ENCODE data around the gene CSTF2T. TPM values are rescaled to one million over a fixed set of nuclear protein-coding genes. Genes with fewer than 3 reads are reported as not detected.

Gene CSTF2T
- total RNA-seq, 4 donors from 2014 or later = 11.9 to 17.3 (median 16.2) TPM

DNA sequence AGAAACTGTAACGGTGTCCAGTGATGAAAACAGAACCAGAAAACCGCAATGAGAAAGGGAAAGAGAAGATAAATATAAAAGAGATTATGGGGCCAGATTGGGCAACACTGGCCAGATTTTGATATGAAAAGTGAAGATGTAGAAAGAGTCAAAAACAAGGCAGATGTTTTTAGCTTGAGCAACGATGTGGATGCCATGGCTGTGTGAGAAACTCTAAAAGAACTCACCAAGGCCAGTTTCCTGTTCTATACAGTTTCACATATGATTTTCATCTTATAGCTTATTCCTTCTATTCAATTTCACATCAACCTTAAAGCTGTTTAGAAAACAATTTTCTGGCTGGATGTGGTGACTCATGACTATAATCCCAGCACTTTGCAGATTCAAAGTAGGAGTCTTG lies 36.3 kb downstream of the CSTF2T start:
- TF ChIP-seq, protein P1, sequence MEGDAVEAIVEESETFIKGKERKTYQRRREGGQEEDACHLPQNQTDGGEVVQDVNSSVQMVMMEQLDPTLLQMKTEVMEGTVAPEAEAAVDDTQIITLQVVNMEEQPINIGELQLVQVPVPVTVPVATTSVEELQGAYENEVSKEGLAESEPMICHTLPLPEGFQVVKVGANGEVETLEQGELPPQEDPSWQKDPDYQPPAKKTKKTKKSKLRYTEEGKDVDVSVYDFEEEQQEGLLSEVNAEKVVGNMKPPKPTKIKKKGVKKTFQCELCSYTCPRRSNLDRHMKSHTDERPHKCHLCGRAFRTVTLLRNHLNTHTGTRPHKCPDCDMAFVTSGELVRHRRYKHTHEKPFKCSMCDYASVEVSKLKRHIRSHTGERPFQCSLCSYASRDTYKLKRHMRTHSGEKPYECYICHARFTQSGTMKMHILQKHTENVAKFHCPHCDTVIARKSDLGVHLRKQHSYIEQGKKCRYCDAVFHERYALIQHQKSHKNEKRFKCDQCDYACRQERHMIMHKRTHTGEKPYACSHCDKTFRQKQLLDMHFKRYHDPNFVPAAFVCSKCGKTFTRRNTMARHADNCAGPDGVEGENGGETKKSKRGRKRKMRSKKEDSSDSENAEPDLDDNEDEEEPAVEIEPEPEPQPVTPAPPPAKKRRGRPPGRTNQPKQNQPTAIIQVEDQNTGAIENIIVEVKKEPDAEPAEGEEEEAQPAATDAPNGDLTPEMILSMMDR (IDR thresholded peaks at IDR 0.05) = no peak
- no peak for TF ChIP-seq POLR2A (IDR thresholded peaks at IDR 0.05)
- no peak for DNase-seq
- no peak overlapping the region for H3K4me3 ChIP-seq
- H3K4me1 ChIP-seq = no peaks in the 10 kb centered on the region
- H3K9me3 ChIP-seq = no peaks in the 10 kb centered on the region
- H3K27ac ChIP-seq = no peak overlapping the region
- H3K27me3 ChIP-seq = no peaks in the 10 kb centered on the region
- H3K36me3 ChIP-seq = no peaks in the 10 kb centered on the region

DNA sequence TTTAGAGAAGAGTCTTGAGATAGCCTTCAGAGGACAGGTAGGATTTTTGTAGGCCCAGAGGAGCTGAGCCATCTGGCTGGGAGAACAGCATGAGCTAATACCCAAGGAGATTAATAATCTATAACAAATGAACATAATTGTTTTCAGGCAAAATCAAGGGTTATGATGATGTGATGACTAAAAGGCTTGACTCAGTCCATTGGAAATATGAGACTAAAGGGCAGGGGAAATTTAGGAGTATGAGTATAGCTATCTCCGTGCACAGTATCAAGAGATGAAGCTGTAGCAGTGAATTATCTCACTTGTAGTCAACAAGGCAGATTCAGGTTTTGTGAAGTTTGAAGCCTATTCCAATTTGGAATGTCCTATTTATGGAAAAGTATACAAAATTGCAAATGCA lies 40.1 kb downstream of the CSTF2T start:
- Histone ChIP-seq H3K4me3 (no peak overlapping the region), H3K27me3 (no peaks in the 10 kb centered on the region), H3K27ac (no peak overlapping the region), H3K36me3 (no peaks in the 10 kb centered on the region), H3K9me3 (no peaks in the 10 kb centered on the region), H3K4me1 (no peaks in the 10 kb centered on the region)
- DNase-seq = no peak
- TF ChIP-seq POLR2A (IDR thresholded peaks at IDR 0.05) = no peak
- TF ChIP-seq, protein P1 (IDR thresholded peaks at IDR 0.05) = no peak

DNA sequence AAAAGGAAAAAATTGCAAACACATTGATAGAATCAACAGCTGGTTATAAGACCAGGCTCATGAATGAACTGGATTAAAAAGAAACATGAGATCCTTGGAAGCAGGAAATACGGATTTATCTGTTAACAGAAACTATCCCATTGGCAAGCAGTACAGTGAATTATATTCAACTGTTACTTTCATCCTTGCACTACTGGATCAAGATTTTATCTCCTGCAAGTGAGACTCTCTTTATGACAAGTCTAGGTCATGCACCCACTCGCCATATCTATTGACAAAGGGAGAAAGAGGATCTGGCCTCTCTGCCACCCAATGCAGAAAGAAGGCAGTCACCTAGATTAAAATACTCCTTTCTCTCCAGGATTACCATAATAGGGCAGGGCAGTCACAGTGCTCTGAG lies 41.4 kb downstream of the CSTF2T start:
- TF ChIP-seq POLR2A (IDR thresholded peaks at IDR 0.05) = no peak
- TF ChIP-seq, protein P1 (IDR thresholded peaks at IDR 0.05) = no peak
- Histone ChIP-seq H3K27me3 (no peaks in the 10 kb centered on the region), H3K27ac (no peak overlapping the region), H3K36me3 (no peaks in the 10 kb centered on the region), H3K4me1 (no peaks in the 10 kb centered on the region), H3K4me3 (no peak overlapping the region), H3K9me3 (no peaks in the 10 kb centered on the region)
- DNase-seq = no peak

DNA sequence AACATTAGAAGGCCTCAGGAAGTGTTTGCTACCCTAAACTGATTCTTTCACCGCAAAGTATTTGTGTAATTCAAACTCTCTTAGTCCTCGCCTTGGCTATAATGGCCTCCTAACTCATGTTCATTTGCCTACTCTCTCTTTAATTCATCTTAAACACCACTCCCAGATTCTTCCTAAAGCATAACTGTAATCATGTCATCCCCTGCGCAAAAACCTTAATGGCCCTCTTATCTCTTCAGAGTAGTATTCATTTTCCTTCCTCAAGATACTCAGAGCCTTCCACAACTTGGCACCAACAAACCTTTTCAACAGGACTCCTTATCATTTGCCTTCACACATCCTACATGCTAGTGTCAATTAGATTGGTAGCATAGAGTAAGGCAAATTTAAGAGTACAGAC lies 42.9 kb downstream of the CSTF2T start:
- Histone ChIP-seq H3K9me3 (no peaks in the 10 kb centered on the region), H3K4me1 (no peaks in the 10 kb centered on the region), H3K36me3 (no peaks in the 10 kb centered on the region), H3K27me3 (no peaks in the 10 kb centered on the region), H3K4me3 (no peak overlapping the region), H3K27ac (no peak overlapping the region)
- TF ChIP-seq, protein P1 (IDR thresholded peaks at IDR 0.05) = no peak
- no peak for TF ChIP-seq POLR2A (IDR thresholded peaks at IDR 0.05)
- no peak for DNase-seq

DNA sequence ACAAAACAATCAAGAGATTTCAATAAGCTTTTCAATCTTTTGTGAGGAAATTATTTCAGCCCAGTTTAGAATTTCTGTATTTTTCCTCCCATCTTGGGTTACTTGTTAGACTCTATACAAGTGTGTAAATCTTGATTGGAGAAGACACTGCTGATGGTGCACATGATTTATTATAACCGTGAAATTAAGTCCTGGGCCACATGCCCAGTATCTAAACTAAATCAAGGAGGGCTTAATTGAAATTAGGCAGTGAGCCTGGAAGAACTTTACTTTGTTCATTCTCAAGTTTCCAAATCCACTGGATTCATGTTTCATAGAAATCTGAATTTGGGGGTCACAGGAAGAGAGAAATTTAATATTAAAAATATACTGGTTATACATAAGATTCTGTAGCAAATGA lies 44.5 kb downstream of the CSTF2T start:
- Histone ChIP-seq H3K9me3 (no peaks in the 10 kb centered on the region), H3K36me3 (no peaks in the 10 kb centered on the region), H3K4me3 (no peak overlapping the region), H3K27me3 (no peaks in the 10 kb centered on the region), H3K4me1 (no peaks in the 10 kb centered on the region), H3K27ac (no peak overlapping the region)
- no peak for TF ChIP-seq POLR2A (IDR thresholded peaks at IDR 0.05)
- TF ChIP-seq, protein P1 (IDR thresholded peaks at IDR 0.05) = no peak
- no peak for DNase-seq

DNA sequence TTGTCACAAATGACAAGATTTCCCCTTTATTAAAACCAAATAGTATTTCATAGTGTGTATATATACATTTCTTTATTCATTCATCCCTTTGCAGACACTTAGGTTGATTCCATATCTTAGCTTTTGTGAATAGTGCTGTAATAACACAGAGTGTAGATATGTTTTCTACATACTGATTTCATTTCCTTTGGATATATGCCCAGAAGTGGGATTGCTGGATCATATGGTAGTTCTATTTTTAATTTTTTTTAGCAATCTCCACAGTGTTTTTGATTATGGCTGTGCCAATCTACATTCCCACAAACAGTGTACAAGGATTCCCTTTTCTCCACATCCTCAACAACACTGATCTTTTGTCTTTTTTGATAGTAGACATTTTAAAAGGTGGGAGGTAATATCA lies 46.4 kb downstream of the CSTF2T start:
- Histone ChIP-seq H3K27ac (no peak overlapping the region), H3K9me3 (no peaks in the 10 kb centered on the region), H3K36me3 (no peaks in the 10 kb centered on the region), H3K27me3 (no peaks in the 10 kb centered on the region), H3K4me3 (no peak overlapping the region), H3K4me1 (no peaks in the 10 kb centered on the region)
- DNase-seq = no peak
- TF ChIP-seq POLR2A (IDR thresholded peaks at IDR 0.05) = no peak
- TF ChIP-seq, protein P1 (IDR thresholded peaks at IDR 0.05) = no peak
